Measurements from ENCODE around the gene FRMD6.

The FRMD6 gene

GRCh38 chr14:51651388-51652167 is at the start of gene FRMD6:
TSS of gene FRMD6 (plus strand) at chr14:51651910. CDS start at chr14:51689837, 37,927 bp downstream.
- H3K27ac ChIP-seq, result peak within 1 kb of the TSS; percentile 87
- TF ChIP-seq ZFX (IDR thresholded peaks at IDR 0.05) (no peak; the same call in 1 of the 2 replicates), CTCF (conservative IDR thresholded peaks at IDR 0.05) (peak; percentile 84)

GRCh38 chr14:51602310-51602709 is 49.4 kb upstream of the FRMD6 start:
- H3K27ac ChIP-seq, result no peak overlapping the region
- no peak for TF ChIP-seq ZFX (IDR thresholded peaks at IDR 0.05)
- TF ChIP-seq CTCF (conservative IDR thresholded peaks at IDR 0.05), result no peak

GRCh38 chr14:51603495-51603894 is 48.2 kb upstream of the FRMD6 start:
- no peak for TF ChIP-seq CTCF (conservative IDR thresholded peaks at IDR 0.05)
- TF ChIP-seq ZFX (IDR thresholded peaks at IDR 0.05), result no peak
- no peak overlapping the region for H3K27ac ChIP-seq

GRCh38 chr14:51604073-51604472 is 47.6 kb upstream of the FRMD6 start:
- H3K27ac ChIP-seq, result no peak overlapping the region
- TF ChIP-seq CTCF (conservative IDR thresholded peaks at IDR 0.05) (no peak), ZFX (IDR thresholded peaks at IDR 0.05) (no peak)

GRCh38 chr14:51605575-51605974 is 46.1 kb upstream of the FRMD6 start:
- TF ChIP-seq ZFX (IDR thresholded peaks at IDR 0.05), result no peak
- TF ChIP-seq CTCF (conservative IDR thresholded peaks at IDR 0.05), result no peak
- H3K27ac ChIP-seq, result no peak overlapping the region

- no peak overlapping the region for H3K27ac ChIP-seq
- TF ChIP-seq ZFX (IDR thresholded peaks at IDR 0.05) (no peak), CTCF (conservative IDR thresholded peaks at IDR 0.05) (no peak)
Observed at GRCh38 chr14:51607711-51608110, 44.0 kb upstream of the FRMD6 start.

GRCh38 chr14:51609251-51609954 is 42.3 kb upstream of the FRMD6 start:
- TF ChIP-seq CTCF (conservative IDR thresholded peaks at IDR 0.05) (no peak), ZFX (IDR thresholded peaks at IDR 0.05) (no peak)
- H3K27ac ChIP-seq, result no peak overlapping the region
